KOPT-K1 (cell line): ENCODE data around the gene SSC5D.
"Not testable (repeated sequence)": the region's sequence is repeated elsewhere in the genome, so short reads cannot be mapped to it uniquely, and the experiment has no call there.

Source experiments
- H3K27ac ChIP-seq: fragments of 200-600 bp; sonication (generic); 2 replicates; pipeline ENCODE4 v1.5.1; 2016; ENCODE audit warnings: antibody characterized with exemption, mild to moderate bottlenecking, low read depth, low read length; ENCODE audit not compliant: poor library complexity, severe bottlenecking
- H3K36me3 ChIP-seq: fragments of 200-600 bp; sonication (generic); 2 replicates; pipeline ENCODE4 v1.5.1; 2017; ENCODE audit warnings: antibody characterized with exemption, mild to moderate bottlenecking, low read length, moderate library complexity; ENCODE audit not compliant: insufficient read depth
- H3K9me3 ChIP-seq: fragments of 200-600 bp; sonication (generic); 2 replicates; pipeline ENCODE4 v1.5.1; 2017; ENCODE audit warnings: antibody characterized with exemption, low read length, mild to moderate bottlenecking; ENCODE audit not compliant: insufficient read depth, poor library complexity, severe bottlenecking

SSC5D gene

GRCh38 chr19:55525289-55526101, 37.3 kb downstream of the SSC5D start:
- H3K27ac ChIP-seq = no peak overlapping the region
- H3K36me3 ChIP-seq = no peaks in the 10 kb centered on the region
- H3K9me3 ChIP-seq = peaks cover 11% of the 10 kb centered on the region

DNA sequence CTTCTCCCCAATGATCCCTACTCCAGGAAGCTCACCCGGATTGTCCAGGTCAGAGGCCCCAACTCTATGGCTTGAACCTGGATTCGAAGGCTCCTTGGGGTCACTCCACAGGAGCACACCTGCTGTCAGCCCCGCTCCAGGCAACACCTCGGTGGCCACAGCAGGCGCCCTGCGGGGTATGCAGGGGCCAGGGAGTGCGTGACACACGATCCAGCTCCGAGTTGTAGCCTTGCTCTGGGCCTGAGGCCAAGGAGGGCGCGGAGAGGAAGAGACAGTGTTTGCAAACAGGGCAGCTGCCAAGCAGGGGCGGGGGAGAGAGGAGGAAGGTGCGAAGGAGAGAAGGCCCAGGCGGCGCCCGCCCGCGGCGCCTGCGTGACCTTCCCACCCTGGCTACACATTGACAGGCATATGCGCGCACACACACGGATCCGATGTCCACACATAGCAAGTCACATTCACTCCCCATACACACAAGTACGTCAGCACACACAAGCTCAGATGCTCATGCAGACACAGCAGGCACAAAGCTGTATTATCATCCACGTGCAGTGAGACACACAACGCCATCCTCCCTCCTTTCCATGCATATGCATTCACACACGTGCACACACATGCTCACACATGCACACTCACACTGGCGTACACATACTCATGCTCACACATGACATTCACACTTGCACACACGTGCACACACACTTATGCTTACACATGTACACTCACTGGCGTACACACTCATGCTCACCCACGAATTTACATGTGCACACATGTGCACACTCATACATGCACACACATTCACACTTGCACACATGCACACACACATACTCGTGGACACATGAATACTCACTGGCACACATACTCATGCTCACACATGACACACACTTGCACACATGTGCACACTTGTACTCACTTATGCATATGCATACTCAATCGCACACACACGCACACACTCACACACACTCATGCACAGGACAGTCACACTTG, 38.3 kb downstream of the SSC5D start:
- H3K27ac ChIP-seq = no peak overlapping the region

DNA sequence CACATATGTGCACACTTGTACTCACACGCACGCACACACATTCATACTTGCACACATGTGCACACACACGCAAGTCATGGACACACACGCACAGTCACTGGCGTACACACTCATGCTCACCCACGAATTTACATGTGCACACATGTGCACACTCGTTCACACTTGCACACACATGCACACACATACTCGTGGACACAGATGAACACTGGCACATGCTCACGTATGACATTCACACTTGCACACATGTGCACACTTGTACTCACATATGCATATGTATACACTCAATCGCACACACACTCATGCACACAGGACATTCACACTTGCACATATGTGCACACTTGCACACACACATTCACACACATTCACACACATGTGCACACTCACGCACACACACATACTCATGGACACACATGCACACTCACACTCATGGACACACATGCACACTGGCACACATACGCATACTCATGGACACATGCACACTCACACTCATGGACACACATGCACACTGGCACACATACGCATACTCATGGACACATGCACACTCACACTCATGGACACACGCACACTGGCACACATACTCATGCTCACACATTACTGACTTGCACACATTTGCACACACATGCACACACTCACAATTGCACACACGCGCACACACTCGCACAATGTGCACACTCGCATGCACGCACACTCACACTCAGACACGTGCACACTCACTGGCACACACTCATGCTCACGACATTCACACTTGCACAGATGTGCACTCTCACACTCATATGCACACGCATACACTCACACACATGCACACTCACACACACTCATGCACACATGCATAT, 39.2 kb downstream of the SSC5D start:
- H3K9me3 ChIP-seq = peaks cover 11% of the 10 kb centered on the region
- H3K36me3 ChIP-seq = no peaks in the 10 kb centered on the region
- no peak overlapping the region for H3K27ac ChIP-seq

More for the DNA sequence above, 38.3 kb downstream of the SSC5D start:
- Histone ChIP-seq H3K9me3 (peaks cover 11% of the 10 kb centered on the region), H3K36me3 (no peaks in the 10 kb centered on the region)

GRCh38 chr19:55528030-55528803, 40.0 kb downstream of the SSC5D start:
- Histone ChIP-seq H3K9me3 (peaks cover 11% of the 10 kb centered on the region), H3K27ac (no peak overlapping the region), H3K36me3 (no peaks in the 10 kb centered on the region)

DNA sequence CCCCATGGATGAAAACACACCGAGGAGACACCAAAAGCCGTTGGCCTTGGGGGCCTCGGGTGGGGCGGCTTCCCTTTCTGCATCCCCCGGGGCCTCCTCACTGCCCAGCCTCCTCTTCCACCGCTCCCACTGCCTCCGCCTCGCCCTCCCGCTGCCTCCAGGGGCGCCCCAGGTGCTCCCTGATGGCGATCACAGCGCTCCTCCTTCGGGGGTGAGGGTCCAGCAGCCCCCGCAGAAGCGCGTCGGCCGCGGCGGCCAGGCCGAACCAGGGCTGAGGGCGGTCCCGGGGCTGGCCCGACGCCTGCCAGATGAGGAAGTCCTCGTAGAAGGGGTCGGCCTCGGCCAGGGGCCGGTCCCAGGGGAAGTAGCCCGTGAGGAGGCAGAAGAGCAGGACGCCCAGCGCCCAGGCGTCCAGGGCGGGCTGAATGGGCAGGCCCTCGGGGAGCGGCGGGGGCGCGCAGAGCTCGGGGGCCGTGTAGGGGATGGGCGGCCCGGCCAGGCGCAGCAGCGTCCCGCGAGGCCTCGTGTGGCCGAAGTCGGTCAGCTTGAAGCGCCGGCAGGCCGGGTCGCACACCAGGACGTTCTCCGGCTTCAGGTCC, 41.5 kb downstream of the SSC5D start:
- H3K27ac ChIP-seq = no peak overlapping the region
- H3K9me3 ChIP-seq = peaks cover 11% of the 10 kb centered on the region
- no peaks in the 10 kb centered on the region for H3K36me3 ChIP-seq

DNA sequence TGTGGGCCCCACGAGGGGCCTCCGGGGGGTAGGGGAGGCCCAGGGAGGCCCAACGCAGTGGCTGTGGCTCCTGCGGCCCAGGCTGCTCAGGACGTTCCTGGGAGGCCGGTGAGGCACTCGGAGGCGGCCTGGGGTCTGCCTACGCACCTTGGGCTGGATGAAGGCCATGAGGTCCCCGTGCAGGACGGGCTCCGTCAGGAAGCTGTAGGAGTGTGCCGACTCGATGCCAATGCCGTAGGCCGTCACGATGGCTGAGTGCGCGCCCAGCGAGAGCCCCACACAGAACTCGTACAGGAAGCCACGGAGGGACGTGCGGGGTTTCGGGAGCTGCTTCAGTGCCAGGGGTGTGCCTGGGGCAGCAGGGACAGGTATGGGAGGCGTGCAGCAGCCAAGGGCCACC, 42.8 kb downstream of the SSC5D start:
- Histone ChIP-seq H3K27ac (no peak overlapping the region), H3K36me3 (no peaks in the 10 kb centered on the region), H3K9me3 (peaks cover 11% of the 10 kb centered on the region)

DNA sequence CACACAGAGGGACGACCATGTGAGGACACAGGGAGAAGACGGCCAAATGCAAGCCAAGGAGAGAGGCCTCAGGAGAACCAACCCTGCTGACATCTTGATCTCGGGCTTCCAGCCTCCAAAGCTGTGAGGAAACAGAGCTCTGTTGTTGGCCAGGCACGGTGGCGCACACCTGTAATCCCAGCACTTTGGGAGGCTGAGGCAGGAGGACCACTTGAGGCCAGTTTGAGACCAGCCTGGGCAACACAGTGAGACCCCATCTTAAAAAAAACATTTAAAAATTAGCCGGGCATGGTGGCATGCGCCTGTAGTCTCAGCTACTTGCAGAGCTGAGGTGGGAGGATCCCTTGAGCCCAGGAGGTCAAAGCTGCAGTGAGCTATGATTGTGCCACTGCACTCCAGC, 46.0 kb downstream of the SSC5D start:
- not testable (repeated sequence) for H3K9me3 ChIP-seq, H3K27ac ChIP-seq, H3K36me3 ChIP-seq

- Histone ChIP-seq H3K36me3 (no peaks in the 10 kb centered on the region), H3K27ac (no peak overlapping the region), H3K9me3 (no peaks in the 10 kb centered on the region)
Observed at GRCh38 chr19:55535173-55535964, 47.1 kb downstream of the SSC5D start.

DNA sequence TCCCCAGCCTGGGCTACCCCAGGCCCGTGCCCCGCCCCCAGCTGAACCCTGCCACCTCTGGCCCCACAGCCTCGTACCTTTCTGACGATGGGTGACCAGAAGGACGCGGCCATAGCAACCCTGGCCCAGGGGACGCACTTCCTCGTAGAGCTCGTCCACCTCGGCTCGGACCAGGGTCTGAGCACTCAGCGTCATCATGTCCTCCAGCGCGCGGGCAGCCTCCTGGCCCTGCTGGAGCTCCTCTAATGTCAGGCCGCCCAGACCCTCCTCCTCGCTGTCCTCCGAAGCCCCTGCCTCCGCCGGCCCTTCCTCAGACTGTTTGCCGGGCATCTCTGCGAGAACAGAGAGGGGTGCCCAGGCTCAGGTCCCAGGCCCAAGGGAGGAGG, 47.7 kb downstream of the SSC5D start:
- Histone ChIP-seq H3K9me3 (no peaks in the 10 kb centered on the region), H3K27ac (no peak overlapping the region), H3K36me3 (no peaks in the 10 kb centered on the region)

DNA sequence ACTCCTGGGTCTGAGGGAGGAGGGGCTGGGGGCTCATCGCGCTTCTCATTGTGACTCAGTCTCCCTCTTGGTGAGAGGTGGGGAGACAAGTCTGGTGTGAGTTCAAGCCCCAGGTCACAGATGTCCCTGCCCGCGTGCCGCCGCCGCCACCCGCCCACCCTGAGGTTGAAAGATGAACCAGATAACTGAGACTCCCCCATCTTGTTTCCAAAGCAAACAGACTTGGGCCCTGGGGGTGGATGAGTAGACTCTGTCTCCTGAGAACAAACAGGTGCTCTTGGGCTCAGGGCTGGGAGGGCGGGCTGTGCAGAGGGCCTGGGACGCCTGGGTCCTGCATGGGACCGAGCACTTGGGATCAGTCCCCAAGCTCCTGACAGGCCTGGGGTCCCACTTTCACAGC, 48.1 kb downstream of the SSC5D start:
- no peaks in the 10 kb centered on the region for H3K9me3 ChIP-seq
- H3K27ac ChIP-seq = no peak overlapping the region
- no peaks in the 10 kb centered on the region for H3K36me3 ChIP-seq

DNA sequence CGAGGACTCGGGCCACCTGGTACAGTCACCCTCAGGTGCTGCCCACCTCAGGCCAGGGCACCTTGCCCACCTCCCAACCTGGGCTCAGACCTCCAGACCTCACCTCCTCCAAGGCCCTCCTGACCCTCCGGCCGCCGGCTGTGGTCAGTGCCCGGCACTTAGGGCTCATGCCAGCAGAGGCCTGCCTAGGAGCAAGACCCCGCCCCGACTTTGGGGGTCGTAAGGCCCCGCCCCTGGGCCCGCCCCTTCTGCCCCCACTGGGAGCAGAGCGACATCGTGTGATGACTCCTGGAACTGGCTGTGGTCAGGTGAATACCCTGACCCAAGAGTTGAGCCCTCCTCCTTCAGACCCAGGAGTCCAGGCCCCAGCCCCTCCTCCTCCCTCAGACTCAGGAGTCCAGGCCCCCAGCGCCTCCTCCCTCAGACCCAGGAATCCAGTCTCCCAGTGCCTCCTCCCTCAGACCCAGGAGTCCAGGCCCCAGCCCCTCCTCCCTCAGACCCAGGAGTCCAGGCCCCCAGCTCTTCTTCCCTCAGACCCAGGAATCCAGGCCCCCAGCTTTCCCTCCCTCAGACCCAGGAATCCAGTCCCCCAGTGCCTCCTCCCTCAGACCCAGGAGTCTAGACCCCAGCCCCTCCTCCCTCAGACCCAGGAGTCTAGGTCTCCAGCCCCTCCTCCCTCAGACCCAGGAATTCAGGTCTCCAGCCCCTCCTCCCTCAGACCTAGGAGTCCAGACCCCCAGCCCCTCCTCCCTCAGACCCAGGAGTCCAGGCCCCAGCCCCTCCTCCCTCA, 48.9 kb downstream of the SSC5D start, which contains the start of gene SBK2:
SBK2 (minus strand) TSS at position 183 of the 790 bp plus-strand sequence. CDS start 839 bp downstream, outside the sequence.
- Histone ChIP-seq H3K36me3 (no peaks in the 10 kb centered on the region), H3K27ac (no peak within 1 kb of the TSS)

GRCh38 chr19:55537741-55538111, 49.5 kb downstream of the SSC5D start:
- Histone ChIP-seq H3K9me3 (no peaks in the 10 kb centered on the region), H3K27ac (no peak overlapping the region), H3K36me3 (no peaks in the 10 kb centered on the region)

More for the DNA sequence above, 48.9 kb downstream of the SSC5D start, which contains the start of gene SBK2:
- H3K9me3 ChIP-seq = no peaks in the 10 kb centered on the region
